H9 (cell line): ENCODE data around the gene RPL37A. TPM values are rescaled to one million over a fixed set of nuclear protein-coding genes. Genes with fewer than 3 reads are reported as not detected.

Experiments used
- DNase-seq: peaks from one replicate; pipeline ENCODE4 v3.0.0-alpha.2; 2017
- H2AFZ ChIP-seq: one replicate; pipeline ENCODE4 v1.6.1; 2013; ENCODE audit warnings: mild to moderate bottlenecking, low read length, control low read depth, moderate library complexity
- H2AK5ac ChIP-seq: 2 replicates; pipeline ENCODE4 v1.6.1; 2013; ENCODE audit warnings: low read length, control low read depth, mixed read lengths; ENCODE audit not compliant: insufficient read length
- H2BK120ac ChIP-seq: one replicate; pipeline ENCODE4 v1.6.1; 2013; ENCODE audit warnings: low read depth, mild to moderate bottlenecking, low read length, control low read depth, inconsistent platforms; ENCODE audit not compliant: poor library complexity, severe bottlenecking
- H2BK12ac ChIP-seq: 2 replicates; pipeline ENCODE4 v1.6.1; 2013; ENCODE audit warnings: low read length, control low read depth, mixed read lengths, low read depth; ENCODE audit not compliant: insufficient read length
- H2BK15ac ChIP-seq: 2 replicates; pipeline ENCODE4 v1.6.1; 2013; ENCODE audit warnings: low read depth, low read length, control low read depth
- H2BK20ac ChIP-seq: one replicate; pipeline ENCODE4 v1.6.1; 2013; ENCODE audit warnings: low read depth, mild to moderate bottlenecking, low read length, control low read depth, inconsistent platforms; ENCODE audit not compliant: poor library complexity, severe bottlenecking
- H2BK5ac ChIP-seq: 2 replicates; pipeline ENCODE4 v1.6.1; 2013; ENCODE audit warnings: low read length, control low read depth, mixed read lengths; ENCODE audit not compliant: insufficient read length
- H3K14ac ChIP-seq: 2 replicates; pipeline ENCODE4 v1.6.1; 2013; ENCODE audit warnings: low read length, control low read depth; ENCODE audit not compliant: insufficient read depth
- H3K18ac ChIP-seq: 2 replicates; pipeline ENCODE4 v1.6.1; 2013; ENCODE audit warnings: low read depth, mild to moderate bottlenecking, mixed read lengths, low read length, control low read depth; ENCODE audit not compliant: insufficient read length
- H3K23ac ChIP-seq: 2 replicates; pipeline ENCODE4 v1.6.1; 2013; ENCODE audit warnings: low read length, control low read depth, mixed read lengths, low read depth; ENCODE audit not compliant: insufficient read length
- H3K23me2 ChIP-seq: 2 replicates; pipeline ENCODE4 v1.6.1; 2013; ENCODE audit warnings: low read depth, mild to moderate bottlenecking, mixed read lengths, low read length, control low read depth; ENCODE audit not compliant: insufficient read length, poor library complexity, severe bottlenecking
- H3K27ac ChIP-seq: 2 replicates; pipeline ENCODE4 v1.5.1; 2013; ENCODE audit warnings: low read length, control low read depth, mixed read lengths, low read depth; ENCODE audit not compliant: insufficient read length
- H3K27me3 ChIP-seq: 2 replicates; pipeline ENCODE4 v1.6.1; 2013; ENCODE audit warnings: low read length, control low read depth, inconsistent platforms; ENCODE audit not compliant: insufficient read depth
- H3K4ac ChIP-seq: 2 replicates; pipeline ENCODE4 v1.6.1; 2013; ENCODE audit warnings: low read depth, mild to moderate bottlenecking, control low read depth, inconsistent platforms, low read length, moderate library complexity
- H3K4me1 ChIP-seq: 2 replicates; pipeline ENCODE4 v1.6.1; 2013; ENCODE audit warnings: low read length, control low read depth, inconsistent platforms; ENCODE audit not compliant: insufficient read depth
- H3K4me2 ChIP-seq: 2 replicates; pipeline ENCODE4 v1.6.1; 2013; ENCODE audit warnings: low read length, control low read depth, mixed read lengths; ENCODE audit not compliant: insufficient read length, insufficient read depth
- H3K56ac ChIP-seq: 2 replicates; pipeline ENCODE4 v1.6.1; 2013; ENCODE audit warnings: low read depth, mild to moderate bottlenecking, mixed read lengths, low read length, control low read depth; ENCODE audit not compliant: insufficient read length
- H3K79me1 ChIP-seq: 2 replicates; pipeline ENCODE4 v1.6.1; 2013; ENCODE audit warnings: low read depth, mild to moderate bottlenecking, moderate library complexity, low read length, control low read depth, inconsistent platforms; ENCODE audit not compliant: insufficient read depth, poor library complexity, severe bottlenecking
- H3K79me2 ChIP-seq: 2 replicates; pipeline ENCODE4 v1.6.1; 2013; ENCODE audit warnings: low read length, control low read depth, inconsistent platforms; ENCODE audit not compliant: insufficient read depth
- H3K9ac ChIP-seq: 2 replicates; pipeline ENCODE4 v1.6.1; 2013; ENCODE audit warnings: low read length, control low read depth, mixed read lengths; ENCODE audit not compliant: insufficient read length; ENCODE audit errors: extremely low read depth
- H3K9me3 ChIP-seq: one replicate; pipeline ENCODE4 v1.6.1; 2013; ENCODE audit warnings: low read depth, low read length, inconsistent platforms; ENCODE audit not compliant: control insufficient read depth
- H3T11ph ChIP-seq: one replicate; pipeline ENCODE4 v1.6.1; 2013; ENCODE audit warnings: mild to moderate bottlenecking, low read length, control low read depth, inconsistent platforms
- H4K20me1 ChIP-seq: one replicate; pipeline ENCODE4 v1.6.1; 2013; ENCODE audit not compliant: control insufficient read depth, insufficient read length, insufficient read depth
- H4K5ac ChIP-seq: 2 replicates; pipeline ENCODE4 v1.6.1; 2013; ENCODE audit warnings: low read depth, mild to moderate bottlenecking, mixed read lengths, low read length, control low read depth; ENCODE audit not compliant: insufficient read length
- H4K8ac ChIP-seq: replicated peaks from 2 replicates; pipeline ENCODE4 v1.6.1; 2013; ENCODE audit warnings: low read length, control low read depth, mixed read lengths, low read depth; ENCODE audit not compliant: insufficient read length
- H4K91ac ChIP-seq: 2 replicates; pipeline ENCODE4 v1.6.1; 2013; ENCODE audit warnings: low read depth, mild to moderate bottlenecking, moderate library complexity, mixed read lengths, low read length, control low read depth; ENCODE audit not compliant: insufficient read length
- H3K27ac Mint-ChIP-seq, 3 experiments: 2 replicates in 2 of 3; 3 replicates in 1 of 3; pipeline ENCODE4 v1.8.0; 2020 to 2021; ENCODE audit warnings: mixed read lengths in 3 of 3, mild to moderate bottlenecking in 1 of 3, moderate library complexity in 1 of 3
- H3K27me3 Mint-ChIP-seq: 2 replicates; pipeline ENCODE4 v1.8.0; 2021; ENCODE audit warnings: low read depth, mild to moderate bottlenecking, moderate library complexity, mixed read lengths
- H3K36me3 Mint-ChIP-seq, 3 experiments: 2 replicates in 2 of 3; 3 replicates in 1 of 3; pipeline ENCODE4 v1.8.0; 2020 to 2021; ENCODE audit warnings: low read depth in 3 of 3, mixed read lengths in 3 of 3; ENCODE audit not compliant: insufficient read depth in 1 of 3
- H3K4me1 Mint-ChIP-seq, 2 experiments: 2 replicates each; pipeline ENCODE4 v1.8.0; 2020; ENCODE audit warnings: mixed read lengths in 2 of 2
- H3K4me3 Mint-ChIP-seq, 2 experiments: 2 replicates in 1 of 2; 3 replicates in 1 of 2; pipeline ENCODE4 v1.8.0; 2020 to 2021; ENCODE audit warnings: mild to moderate bottlenecking in 2 of 2, mixed read lengths in 2 of 2, moderate library complexity in 1 of 2
- H3K9me3 Mint-ChIP-seq, 2 experiments: 2 replicates in 1 of 2; 3 replicates in 1 of 2; pipeline ENCODE4 v1.8.0; 2020; ENCODE audit warnings: mild to moderate bottlenecking in 2 of 2, mixed read lengths in 2 of 2, moderate library complexity in 1 of 2
- WGBS: extraction: QIAGEN DNeasy Blood & Tissue Kit; methylation state at CpG from one replicate; pipeline ENCODE4 v1.1.7; 2013; ENCODE audit warnings: missing lambda C conversion rate, low lambda C conversion rate, mixed read lengths; ENCODE audit not compliant: insufficient read length; ENCODE audit errors: extremely low coverage; 5-methylcytosine and 5-hydroxymethylcytosine counted together
- total RNA-seq: library from RNA; stranded (reverse); gene quantifications from 2 replicates; pipeline ENCODE4 v1.2.1, GENCODE V29; 2021
- TF ChIP-seq, protein P1 (sequence below): fragments of 200-600 bp; sonication (generic); conservative IDR thresholded peaks from 3 replicates; pipeline ENCODE4 v1.8.0; 2021; ENCODE audit warnings: antibody characterized with exemption, mild to moderate bottlenecking

The RPL37A gene
- total RNA-seq, 1 experiment from 2014 or later, result 3,769 TPM

GRCh38 chr2:216539120-216539519 lies 40.5 kb downstream of the RPL37A start:
- Histone ChIP-seq H3K9ac (no peak overlapping the region), H3K23me2 (no peaks in the 10 kb centered on the region), H2BK12ac (no peak overlapping the region), H3K79me1 (no peaks in the 10 kb centered on the region), H3K4me2 (no peak overlapping the region), H2AFZ (no peak overlapping the region), H3K27me3 (no peaks in the 10 kb centered on the region), H3K4ac (no peak overlapping the region), H4K8ac (no peak overlapping the region), H2BK15ac (no peak overlapping the region), H3K79me2 (no peaks in the 10 kb centered on the region), H4K5ac (no peak overlapping the region), H2AK5ac (no peak overlapping the region), H3K27ac (no peak overlapping the region), H3K23ac (no peak overlapping the region), H4K20me1 (peaks cover 3% of the 10 kb centered on the region), H4K91ac (no peak overlapping the region), H3T11ph (no peak overlapping the region), H3K14ac (no peak overlapping the region), H2BK20ac (no peak overlapping the region), H3K18ac (no peak overlapping the region), H3K4me1 (no peaks in the 10 kb centered on the region), H2BK5ac (no peak overlapping the region), H3K56ac (no peak overlapping the region), H3K9me3 (no peaks in the 10 kb centered on the region), H2BK120ac (no peak overlapping the region)
- TF ChIP-seq, protein P1, sequence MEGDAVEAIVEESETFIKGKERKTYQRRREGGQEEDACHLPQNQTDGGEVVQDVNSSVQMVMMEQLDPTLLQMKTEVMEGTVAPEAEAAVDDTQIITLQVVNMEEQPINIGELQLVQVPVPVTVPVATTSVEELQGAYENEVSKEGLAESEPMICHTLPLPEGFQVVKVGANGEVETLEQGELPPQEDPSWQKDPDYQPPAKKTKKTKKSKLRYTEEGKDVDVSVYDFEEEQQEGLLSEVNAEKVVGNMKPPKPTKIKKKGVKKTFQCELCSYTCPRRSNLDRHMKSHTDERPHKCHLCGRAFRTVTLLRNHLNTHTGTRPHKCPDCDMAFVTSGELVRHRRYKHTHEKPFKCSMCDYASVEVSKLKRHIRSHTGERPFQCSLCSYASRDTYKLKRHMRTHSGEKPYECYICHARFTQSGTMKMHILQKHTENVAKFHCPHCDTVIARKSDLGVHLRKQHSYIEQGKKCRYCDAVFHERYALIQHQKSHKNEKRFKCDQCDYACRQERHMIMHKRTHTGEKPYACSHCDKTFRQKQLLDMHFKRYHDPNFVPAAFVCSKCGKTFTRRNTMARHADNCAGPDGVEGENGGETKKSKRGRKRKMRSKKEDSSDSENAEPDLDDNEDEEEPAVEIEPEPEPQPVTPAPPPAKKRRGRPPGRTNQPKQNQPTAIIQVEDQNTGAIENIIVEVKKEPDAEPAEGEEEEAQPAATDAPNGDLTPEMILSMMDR, result no peak
- Mint-ChIP-seq H3K36me3 (peaks cover 2 to 5% (median 5%) of the 10 kb centered on the region in 3 experiments; a peak in 5 of 7 replicates), H3K4me3 (no peak overlapping the region), H3K27me3 (no peaks in the 10 kb centered on the region), H3K4me1 (peaks cover 13 to 16% of the 10 kb centered on the region in 2 experiments), H3K9me3 (peaks cover 0 to 3% of the 10 kb centered on the region in 2 experiments; a peak in 2 of 5 replicates), H3K27ac (no peak overlapping the region)
- WGBS, result no CpG with 5 or more reads among the region's 4 CpGs
- DNase-seq, result no peak
